IPS-20b (cell line): ENCODE measurements around the gene AOC1.

Experiments used
- H3K27ac ChIP-seq: one replicate; pipeline ENCODE4 v1.5.1; 2013; ENCODE audit warnings: low read length
- H3K27me3 ChIP-seq: 2 replicates; pipeline ENCODE4 v1.6.1; 2013; ENCODE audit warnings: mild to moderate bottlenecking, low read length, inconsistent platforms; ENCODE audit not compliant: insufficient read depth
- H3K36me3 ChIP-seq: 2 replicates; pipeline ENCODE4 v1.6.1; 2013; ENCODE audit warnings: low read depth, mild to moderate bottlenecking, inconsistent platforms, low read length, moderate library complexity; ENCODE audit not compliant: insufficient read depth
- H3K4me1 ChIP-seq: 2 replicates; pipeline ENCODE4 v1.6.1; 2013; ENCODE audit warnings: mild to moderate bottlenecking, control low read depth, inconsistent platforms, low read length, moderate library complexity; ENCODE audit not compliant: insufficient read depth
- H3K4me3 ChIP-seq: 2 replicates; pipeline ENCODE4 v1.5.1; 2013; ENCODE audit warnings: mild to moderate bottlenecking, low read length, inconsistent platforms
- H3K9ac ChIP-seq: 2 replicates; pipeline ENCODE4 v1.6.1; 2013; ENCODE audit warnings: low read depth, mild to moderate bottlenecking, inconsistent platforms, low read length, moderate library complexity
- H3K9me3 ChIP-seq: 2 replicates; pipeline ENCODE4 v1.6.1; 2013; ENCODE audit warnings: mild to moderate bottlenecking, low read depth, low read length, inconsistent platforms; ENCODE audit not compliant: insufficient read depth

AOC1 gene

DNA sequence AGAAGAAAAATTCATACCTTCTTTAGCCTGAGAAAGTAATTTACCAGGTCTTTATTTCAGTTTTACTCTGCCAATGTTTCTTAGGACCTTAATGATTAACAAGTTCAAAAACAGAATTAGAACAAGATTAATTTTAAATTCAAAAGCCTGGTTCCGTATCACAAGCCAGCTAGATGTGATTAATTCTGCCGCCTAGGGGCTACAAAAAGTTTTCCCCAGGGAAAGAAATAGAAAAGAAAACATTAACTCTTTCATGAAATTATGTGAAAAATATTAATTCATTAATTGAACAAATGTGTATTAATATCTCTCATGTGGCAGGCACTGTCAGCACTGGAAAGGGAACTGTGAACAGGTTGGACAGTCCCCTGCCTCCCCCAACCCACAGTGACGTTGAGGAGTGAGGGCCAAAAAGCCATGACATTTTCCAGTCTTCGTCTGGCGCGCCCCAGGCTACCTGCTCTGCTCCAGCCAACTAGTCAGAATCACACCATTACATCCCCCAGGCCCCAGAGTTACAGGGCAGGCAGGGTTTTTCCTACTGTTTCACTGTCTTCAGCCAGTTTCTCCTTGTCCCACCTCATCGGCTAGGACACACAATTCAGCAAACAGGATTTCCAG is 31.6 kb upstream of the AOC1 start:
- H3K27me3 ChIP-seq = no peaks in the 10 kb centered on the region; the same call in 1 of the 2 replicates
- H3K36me3 ChIP-seq = no peaks in the 10 kb centered on the region
- no peak overlapping the region for H3K27ac ChIP-seq
- no peak overlapping the region for H3K9ac ChIP-seq
- H3K4me3 ChIP-seq = no peak overlapping the region
- H3K4me1 ChIP-seq = peaks cover 3% of the 10 kb centered on the region; the same call in 1 of the 2 replicates
- H3K9me3 ChIP-seq = peaks cover 9% of the 10 kb centered on the region; the same call in 1 of the 2 replicates

DNA sequence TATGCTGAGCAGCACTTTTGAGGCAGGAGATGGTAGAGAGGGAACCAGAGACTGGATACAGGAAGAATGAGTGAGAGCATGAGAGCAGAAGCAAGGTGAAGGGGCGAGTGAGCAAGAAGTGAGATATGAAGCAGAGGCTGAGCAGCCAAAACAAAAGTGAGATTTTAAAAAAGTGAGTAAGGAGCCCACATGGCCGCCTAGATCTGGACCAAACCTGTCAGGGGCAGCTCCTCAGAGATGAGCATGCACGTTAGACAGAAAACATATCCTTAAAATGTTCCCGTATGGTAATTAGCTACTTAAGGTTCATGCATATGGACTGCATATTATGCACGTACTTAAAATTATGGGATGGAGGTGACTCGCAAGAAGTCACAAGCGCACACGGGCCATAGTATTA is 29.3 kb upstream of the AOC1 start:
- H3K27me3 ChIP-seq = no peaks in the 10 kb centered on the region; the same call in 1 of the 2 replicates
- no peaks in the 10 kb centered on the region for H3K9me3 ChIP-seq
- no peak overlapping the region for H3K9ac ChIP-seq
- H3K4me3 ChIP-seq = no peak overlapping the region
- no peaks in the 10 kb centered on the region for H3K36me3 ChIP-seq
- H3K4me1 ChIP-seq = peaks cover 3% of the 10 kb centered on the region; the same call in 1 of the 2 replicates
- H3K27ac ChIP-seq = no peak overlapping the region

DNA sequence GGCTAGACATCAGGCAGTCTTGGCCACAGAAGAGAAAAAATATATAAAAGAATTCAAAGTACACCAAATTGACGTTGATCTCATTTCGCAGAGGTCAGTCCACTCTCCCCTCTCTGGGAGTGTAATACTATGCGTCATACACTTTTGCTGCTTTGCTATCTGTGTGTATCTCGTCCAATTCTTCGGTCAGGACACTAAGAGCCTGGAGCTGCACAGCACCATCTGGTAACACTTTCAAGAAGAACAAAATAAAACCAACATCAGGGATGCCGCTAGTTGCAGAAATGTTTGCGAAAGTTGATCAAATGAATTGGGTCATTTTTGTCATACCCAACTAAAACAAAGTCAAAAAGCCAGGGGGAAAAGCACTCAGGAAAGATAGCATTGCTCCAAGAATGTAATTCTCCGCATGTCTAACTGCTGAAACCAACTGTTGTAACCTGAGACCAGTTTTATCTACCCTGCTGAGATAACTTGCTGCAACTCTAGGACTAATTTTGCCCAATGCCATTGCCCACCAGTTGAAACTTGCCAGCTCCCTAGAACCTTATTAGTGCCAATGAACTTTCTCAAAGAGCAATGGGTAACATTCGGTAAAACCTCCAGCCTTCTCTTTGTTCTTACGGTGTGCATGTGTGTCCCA is 28.7 kb upstream of the AOC1 start:
- no peak overlapping the region for H3K9ac ChIP-seq
- H3K4me3 ChIP-seq = no peak overlapping the region
- no peaks in the 10 kb centered on the region for H3K36me3 ChIP-seq
- H3K27ac ChIP-seq = no peak overlapping the region
- H3K4me1 ChIP-seq = peaks cover 3% of the 10 kb centered on the region; the same call in 1 of the 2 replicates
- no peaks in the 10 kb centered on the region for H3K9me3 ChIP-seq
- no peaks in the 10 kb centered on the region; the same call in 1 of the 2 replicates for H3K27me3 ChIP-seq

DNA sequence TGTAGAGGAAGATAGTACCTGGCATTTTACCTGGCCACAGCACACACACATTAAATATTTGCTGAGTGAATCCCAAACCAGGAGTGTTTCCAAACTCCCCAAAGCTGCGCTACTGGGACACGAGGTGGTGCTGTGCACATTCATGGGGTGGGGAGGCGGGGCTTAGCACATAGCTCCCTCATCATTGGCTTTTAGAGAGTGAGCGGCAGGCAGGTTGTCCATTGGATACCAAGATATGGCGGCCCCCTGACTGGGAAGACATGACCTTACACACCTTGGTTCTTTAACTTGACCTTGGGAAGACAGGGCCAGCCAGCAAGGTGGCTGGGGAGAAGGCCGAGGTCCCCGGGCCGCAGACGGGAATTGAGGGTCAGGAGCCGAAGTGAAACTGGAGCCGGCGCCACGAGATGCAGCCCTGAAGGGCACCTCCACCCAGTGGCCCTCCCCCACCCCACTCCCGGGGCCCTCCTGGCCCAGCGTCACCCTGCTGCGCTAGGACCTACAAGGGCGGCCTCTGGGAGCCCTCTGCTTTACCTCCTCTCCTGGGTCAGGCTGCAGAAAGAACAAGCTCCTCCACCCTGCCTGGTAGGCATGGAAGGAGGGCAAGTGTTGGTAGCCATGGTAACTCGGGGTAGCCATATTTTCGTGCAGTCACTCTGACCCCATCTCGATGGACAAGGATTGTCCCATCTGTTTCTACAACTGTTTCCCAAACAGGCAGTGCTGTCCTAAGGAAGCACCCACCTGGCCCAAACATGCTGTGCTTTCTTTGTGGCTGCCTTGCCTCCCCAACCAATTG is 27.7 kb upstream of the AOC1 start:
- peaks cover 3% of the 10 kb centered on the region; the same call in 1 of the 2 replicates for H3K4me1 ChIP-seq
- no peaks in the 10 kb centered on the region for H3K27me3 ChIP-seq
- H3K27ac ChIP-seq = no peak overlapping the region
- no peak overlapping the region for H3K9ac ChIP-seq
- H3K36me3 ChIP-seq = no peaks in the 10 kb centered on the region
- H3K9me3 ChIP-seq = no peaks in the 10 kb centered on the region
- no peak overlapping the region for H3K4me3 ChIP-seq

DNA sequence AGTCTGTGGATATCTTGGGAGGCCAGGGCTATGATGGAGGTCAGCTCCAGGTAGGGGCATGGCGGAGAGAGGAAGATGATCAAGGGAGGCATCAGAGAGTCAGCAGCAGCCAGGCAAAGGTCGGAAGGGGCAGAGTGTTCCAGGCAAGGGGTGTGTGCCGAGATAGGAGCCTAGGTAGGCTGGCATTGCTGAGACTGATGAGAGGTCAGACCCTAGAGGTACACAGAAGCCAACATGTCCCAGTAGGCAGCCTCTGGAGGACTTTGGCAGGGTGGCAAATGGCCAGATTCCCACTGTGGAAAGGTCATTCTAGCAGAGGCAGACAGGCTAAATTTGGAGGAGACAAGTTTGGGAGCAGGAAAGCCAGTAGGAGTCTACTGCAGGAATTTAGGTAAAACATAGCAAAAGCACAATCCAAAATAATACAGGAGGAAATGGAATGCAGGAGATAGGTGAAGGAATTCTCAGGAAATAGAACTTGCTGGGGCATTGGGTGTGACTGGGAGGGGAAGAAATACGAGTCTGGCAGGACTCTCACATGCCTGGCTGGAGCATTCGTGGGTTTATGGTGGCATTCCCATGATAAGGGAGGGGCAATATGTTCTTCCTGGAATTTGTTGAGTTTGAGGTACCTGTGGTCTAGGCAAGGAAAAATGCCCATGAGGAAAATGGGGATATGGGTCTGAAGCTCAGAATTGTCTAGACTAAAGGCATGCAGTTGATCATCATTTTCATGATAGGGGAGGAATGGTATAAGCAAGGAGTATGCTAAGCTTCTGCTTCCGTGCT is 26.1 kb upstream of the AOC1 start:
- H3K4me1 ChIP-seq = no peaks in the 10 kb centered on the region
- H3K4me3 ChIP-seq = no peak overlapping the region
- H3K9ac ChIP-seq = no peak overlapping the region
- no peak overlapping the region for H3K27ac ChIP-seq
- no peaks in the 10 kb centered on the region for H3K27me3 ChIP-seq
- H3K36me3 ChIP-seq = no peaks in the 10 kb centered on the region
- H3K9me3 ChIP-seq = no peaks in the 10 kb centered on the region

DNA sequence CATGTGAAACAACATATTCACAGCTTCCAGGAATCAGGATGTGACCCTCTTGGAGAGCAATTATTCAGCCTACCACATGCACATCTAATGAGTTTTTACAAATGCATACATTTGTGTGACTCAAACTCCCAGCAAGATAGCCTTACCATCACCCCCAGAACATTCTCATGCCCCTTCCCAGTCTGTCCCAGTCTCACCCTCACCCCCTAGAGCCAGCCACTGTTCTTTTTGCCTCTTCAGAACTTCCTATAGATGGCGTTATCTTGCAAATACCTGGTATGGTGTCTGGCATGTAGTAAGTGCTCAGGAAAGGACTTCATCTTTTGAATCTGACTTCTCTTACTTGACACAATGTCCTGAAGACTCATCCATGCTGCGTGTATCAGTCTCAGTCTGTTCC is 23.9 kb upstream of the AOC1 start:
- no peaks in the 10 kb centered on the region for H3K9me3 ChIP-seq
- H3K36me3 ChIP-seq = no peaks in the 10 kb centered on the region
- H3K4me1 ChIP-seq = no peaks in the 10 kb centered on the region
- no peak overlapping the region for H3K9ac ChIP-seq
- no peak overlapping the region for H3K4me3 ChIP-seq
- H3K27ac ChIP-seq = no peak overlapping the region
- H3K27me3 ChIP-seq = no peaks in the 10 kb centered on the region

DNA sequence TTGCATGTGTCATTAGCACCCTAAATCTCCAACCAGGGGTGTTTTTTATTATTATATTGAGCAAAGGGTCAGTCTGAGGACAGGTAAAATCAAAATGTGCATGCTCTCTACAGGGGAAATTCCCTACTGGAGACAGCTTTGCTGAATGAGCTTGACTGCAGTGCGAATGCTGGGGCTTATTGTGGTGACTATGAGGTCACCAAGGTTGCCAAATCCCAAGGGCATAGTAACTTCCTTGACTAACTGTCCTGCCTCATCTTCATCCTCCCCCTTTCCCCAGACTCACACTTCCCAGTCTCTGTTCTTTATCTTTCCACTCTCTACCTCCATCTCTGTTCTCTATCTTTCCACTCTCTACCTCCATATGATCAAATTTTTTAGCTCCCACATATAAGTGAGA is 22.9 kb upstream of the AOC1 start:
- H3K27ac ChIP-seq = no peak overlapping the region
- H3K9ac ChIP-seq = no peak overlapping the region

DNA sequence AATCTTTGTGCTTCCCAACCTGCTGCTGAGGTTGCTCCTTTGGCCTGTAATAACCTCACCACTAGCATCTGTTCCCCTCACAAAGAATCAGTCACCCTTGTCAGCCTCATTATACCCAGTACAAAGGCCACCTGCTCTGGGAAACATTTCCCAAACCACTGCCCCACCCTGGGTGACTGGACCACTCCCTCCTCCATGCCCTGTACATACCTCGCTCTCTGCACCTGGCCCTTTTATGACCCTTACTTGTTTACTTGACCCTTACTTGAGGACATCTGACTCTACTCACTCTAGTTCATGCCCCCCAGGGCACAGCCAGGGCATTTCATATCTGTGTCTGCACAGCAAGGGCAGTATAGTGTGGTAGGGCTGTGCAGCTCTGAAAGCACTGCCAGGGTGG is 21.4 kb upstream of the AOC1 start:
- H3K9ac ChIP-seq = no peak overlapping the region
- no peaks in the 10 kb centered on the region for H3K27me3 ChIP-seq
- H3K9me3 ChIP-seq = no peaks in the 10 kb centered on the region
- H3K4me1 ChIP-seq = no peaks in the 10 kb centered on the region
- no peaks in the 10 kb centered on the region for H3K36me3 ChIP-seq
- H3K27ac ChIP-seq = no peak overlapping the region
- H3K4me3 ChIP-seq = no peak overlapping the region

More for the DNA sequence above, 22.9 kb upstream of the AOC1 start:
- H3K4me3 ChIP-seq = no peak overlapping the region
- H3K36me3 ChIP-seq = no peaks in the 10 kb centered on the region
- H3K4me1 ChIP-seq = no peaks in the 10 kb centered on the region
- H3K9me3 ChIP-seq = no peaks in the 10 kb centered on the region
- H3K27me3 ChIP-seq = no peaks in the 10 kb centered on the region

DNA sequence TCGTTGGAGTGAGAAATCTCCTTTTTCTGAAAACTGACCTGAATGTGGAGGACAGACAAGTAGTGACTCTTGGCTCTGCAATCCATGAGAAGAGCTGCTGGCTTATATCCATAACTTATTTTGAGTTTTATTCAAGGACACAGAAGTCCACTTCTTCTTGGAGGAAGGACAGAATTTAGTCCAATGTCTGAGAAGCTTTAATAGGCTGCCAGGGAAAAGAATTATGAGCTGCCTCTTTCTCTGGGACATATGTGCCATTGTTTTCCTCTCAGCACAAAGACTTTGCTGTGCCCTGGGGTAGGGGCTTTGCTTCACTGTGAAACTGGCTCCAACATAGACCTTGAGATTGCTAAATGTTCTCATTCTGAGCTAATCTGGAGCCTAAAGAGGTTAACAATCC is 20.5 kb upstream of the AOC1 start:
- H3K27me3 ChIP-seq = no peaks in the 10 kb centered on the region; the same call in 1 of the 2 replicates
- H3K9ac ChIP-seq = no peak overlapping the region
- H3K27ac ChIP-seq = no peak overlapping the region
- H3K36me3 ChIP-seq = no peaks in the 10 kb centered on the region
- H3K4me1 ChIP-seq = no peaks in the 10 kb centered on the region
- H3K9me3 ChIP-seq = no peaks in the 10 kb centered on the region
- no peak overlapping the region for H3K4me3 ChIP-seq

DNA sequence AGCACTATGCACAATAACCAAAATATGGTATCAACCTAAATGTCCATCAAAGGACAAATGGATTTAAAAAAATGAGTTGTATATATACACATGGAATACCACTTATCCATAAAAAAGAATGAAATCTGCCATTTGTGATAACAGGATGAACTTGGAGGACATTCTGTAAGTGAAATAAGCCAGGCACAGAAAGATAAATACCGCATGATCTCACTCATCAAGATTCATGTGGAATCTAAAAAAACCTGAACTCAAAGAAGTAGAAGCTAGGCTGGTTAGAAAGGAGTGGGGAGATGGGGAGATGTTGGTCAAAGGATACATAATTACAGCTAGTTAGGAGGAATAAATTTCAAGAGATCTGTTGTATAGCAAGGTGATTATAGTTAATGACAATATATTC is 17.3 kb upstream of the AOC1 start:
- Histone ChIP-seq H3K9me3 (no peaks in the 10 kb centered on the region), H3K27ac (no peak overlapping the region), H3K4me3 (no peak overlapping the region), H3K36me3 (no peaks in the 10 kb centered on the region), H3K4me1 (no peaks in the 10 kb centered on the region), H3K27me3 (no peaks in the 10 kb centered on the region; the same call in 1 of the 2 replicates), H3K9ac (no peak overlapping the region)

DNA sequence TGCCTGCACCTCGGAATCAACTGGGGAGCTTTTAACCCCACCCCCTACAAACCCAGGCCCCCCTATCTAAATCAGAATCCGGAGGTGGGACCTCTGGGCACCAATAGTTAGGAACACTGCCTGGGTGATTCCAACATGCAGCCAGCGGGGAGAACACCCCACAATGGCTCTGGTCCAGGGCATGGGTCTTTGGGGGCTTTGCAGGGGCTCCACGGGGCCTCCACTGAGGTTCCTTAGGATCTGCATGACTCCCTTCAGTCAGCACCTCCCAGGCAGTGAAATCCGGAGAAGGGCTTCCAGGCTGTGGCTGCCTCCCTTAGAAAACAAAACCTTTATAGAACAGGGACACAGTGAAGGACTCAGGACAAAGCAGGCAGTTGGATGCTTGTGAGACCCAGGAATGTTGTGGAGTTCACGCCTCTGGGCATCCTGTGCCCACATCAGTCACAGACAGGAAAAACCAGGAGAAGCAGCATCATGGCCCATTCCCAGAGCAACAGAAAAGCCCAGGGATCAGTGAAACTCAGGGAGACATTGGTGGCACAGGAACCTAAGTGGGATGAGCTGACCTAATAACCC is 16.5 kb upstream of the AOC1 start:
- H3K9ac ChIP-seq = no peak overlapping the region
- no peaks in the 10 kb centered on the region for H3K36me3 ChIP-seq
- no peaks in the 10 kb centered on the region; the same call in 1 of the 2 replicates for H3K27me3 ChIP-seq
- no peaks in the 10 kb centered on the region for H3K9me3 ChIP-seq
- no peaks in the 10 kb centered on the region for H3K4me1 ChIP-seq
- H3K4me3 ChIP-seq = no peak overlapping the region
- no peak overlapping the region for H3K27ac ChIP-seq
